Measurements from ENCODE around the gene NFIB.

Gene NFIB

DNA sequence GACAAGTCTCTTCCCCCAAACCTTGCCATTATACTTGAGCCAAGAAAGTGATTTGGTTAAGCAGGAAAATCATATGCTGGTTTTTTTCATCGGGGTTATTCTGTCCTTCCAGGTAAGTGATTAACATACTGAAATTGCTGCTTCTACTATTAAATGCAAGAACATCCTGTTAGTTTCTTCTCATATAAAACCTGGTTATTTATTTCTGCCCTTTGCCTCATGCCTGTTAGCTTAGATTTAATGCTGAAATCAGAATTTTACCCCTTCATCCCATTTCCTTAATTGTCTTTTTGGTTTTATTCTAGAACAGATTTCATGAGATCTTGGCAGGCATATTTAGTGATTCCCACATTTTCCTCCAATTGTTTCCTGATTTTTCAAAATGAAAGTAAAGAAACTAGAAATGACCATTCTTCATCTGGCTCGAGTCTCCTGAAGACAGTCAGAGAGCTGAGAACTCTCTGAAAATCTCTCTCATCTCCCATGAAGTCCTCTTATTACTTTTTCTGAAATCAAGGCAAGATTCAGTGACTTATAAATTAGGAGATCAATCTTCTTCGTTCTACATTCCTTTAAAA lies 132.9 kb downstream of the NFIB start:
- TF ChIP-seq Cebpa-rat (IDR thresholded peaks at IDR 0.05): no peak
- H3K9ac ChIP-seq: no peak overlapping the region
- no peaks in the 10 kb centered on the region for H4K20me1 ChIP-seq
- no peaks in the 10 kb centered on the region for H3K27me3 ChIP-seq
- H3K27ac ChIP-seq: no peak overlapping the region
- H3K4me2 ChIP-seq: no peak overlapping the region
- no peaks in the 10 kb centered on the region for H3K9me3 ChIP-seq
- H3K4me3 ChIP-seq: no peak overlapping the region
- 0 out of 2 replicates have a peak, but pooled peaks cover 10% of the 10 kb centered on the region for H3K4me1 ChIP-seq
- H3K36me3 ChIP-seq: no peaks in the 10 kb centered on the region

GRCh38 chr9:14180093-14180959 lies 133.6 kb downstream of the NFIB start:
- Histone ChIP-seq H3K36me3 (no peaks in the 10 kb centered on the region), H3K27ac (no peak overlapping the region), H3K27me3 (no peaks in the 10 kb centered on the region), H3K4me1 (0 out of 2 replicates have a peak, but pooled peaks cover 10% of the 10 kb centered on the region), H4K20me1 (no peaks in the 10 kb centered on the region), H3K4me2 (no peak overlapping the region), H3K9ac (no peak overlapping the region), H3K9me3 (no peaks in the 10 kb centered on the region), H3K4me3 (no peak overlapping the region)
- TF ChIP-seq Cebpa-rat (IDR thresholded peaks at IDR 0.05): no peak

DNA sequence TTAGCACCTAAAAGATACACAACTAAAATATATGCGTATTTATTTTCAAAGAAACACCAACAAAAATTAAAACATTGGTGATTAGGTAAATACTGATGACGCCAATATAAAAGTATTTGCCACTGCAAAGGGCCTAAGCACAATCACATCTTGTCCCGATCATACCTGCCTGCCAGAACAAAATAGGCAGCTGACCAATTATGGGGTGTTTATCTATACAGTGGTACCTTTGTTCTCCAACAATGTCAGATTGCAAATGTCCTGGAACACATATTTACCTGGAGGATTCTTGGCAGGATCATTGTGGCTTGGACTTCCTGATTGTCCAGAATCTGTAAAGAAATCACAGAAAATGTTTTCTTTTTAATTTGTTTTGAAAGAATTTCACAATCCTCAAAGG lies 134.5 kb downstream of the NFIB start:
- Histone ChIP-seq H3K9me3 (no peaks in the 10 kb centered on the region), H3K4me1 (0 out of 2 replicates have a peak, but pooled peaks cover 10% of the 10 kb centered on the region), H3K27ac (no peak overlapping the region), H3K36me3 (no peaks in the 10 kb centered on the region), H4K20me1 (no peaks in the 10 kb centered on the region), H3K4me2 (no peak overlapping the region), H3K27me3 (no peaks in the 10 kb centered on the region), H3K4me3 (no peak overlapping the region), H3K9ac (no peak overlapping the region)
- no peak for TF ChIP-seq Cebpa-rat (IDR thresholded peaks at IDR 0.05)

DNA sequence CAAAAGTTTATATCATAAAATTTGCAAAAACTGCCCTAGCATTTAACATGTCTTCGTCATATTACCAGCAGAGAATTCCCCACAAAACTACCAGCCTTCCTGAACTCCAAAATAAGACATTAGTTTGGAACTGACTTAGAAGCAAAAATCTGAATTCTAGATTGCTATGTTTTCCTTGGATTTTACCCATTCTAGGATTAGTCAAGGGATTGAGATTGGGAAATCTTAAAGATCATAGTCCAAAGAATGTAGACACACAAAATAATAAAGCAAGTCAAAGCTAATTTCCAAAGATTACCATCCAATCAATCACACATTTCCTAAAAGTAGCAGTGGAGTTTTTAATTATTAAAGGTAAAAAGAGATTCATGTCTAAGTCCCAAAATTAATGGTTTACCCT lies 138.2 kb downstream of the NFIB start:
- Histone ChIP-seq H3K27ac (no peak overlapping the region), H4K20me1 (no peaks in the 10 kb centered on the region), H3K9me3 (no peaks in the 10 kb centered on the region), H3K4me2 (no peak overlapping the region), H3K27me3 (no peaks in the 10 kb centered on the region), H3K36me3 (no peaks in the 10 kb centered on the region), H3K4me3 (no peak overlapping the region), H3K9ac (no peak overlapping the region), H3K4me1 (no peaks in the 10 kb centered on the region)
- TF ChIP-seq Cebpa-rat (IDR thresholded peaks at IDR 0.05): no peak

DNA sequence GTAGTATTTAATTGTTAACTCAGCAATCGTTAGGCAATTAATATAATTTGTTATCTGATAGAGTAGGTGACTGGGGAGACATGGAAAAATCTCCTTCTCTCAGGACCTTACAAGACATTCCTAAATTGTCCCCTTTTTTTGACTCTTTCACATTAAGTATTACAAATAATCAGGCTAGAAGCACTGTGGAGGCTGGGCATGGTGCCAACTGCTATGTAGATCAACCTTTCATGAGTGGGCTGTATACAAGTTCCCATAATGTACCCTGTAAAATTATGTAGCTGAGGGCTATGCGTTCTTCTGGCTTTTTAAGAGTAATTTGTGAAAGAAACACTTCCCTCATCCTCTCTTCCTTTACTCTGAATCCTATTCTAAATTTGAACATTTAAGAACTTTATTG lies 140.2 kb downstream of the NFIB start:
- no peak for TF ChIP-seq Cebpa-rat (IDR thresholded peaks at IDR 0.05)
- Histone ChIP-seq H3K4me1 (peaks cover 4% of the 10 kb centered on the region; the same call in 1 of the 2 replicates), H3K27me3 (no peaks in the 10 kb centered on the region), H3K9ac (no peak overlapping the region), H3K27ac (no peak overlapping the region), H3K9me3 (no peaks in the 10 kb centered on the region), H4K20me1 (no peaks in the 10 kb centered on the region), H3K4me2 (no peak overlapping the region), H3K36me3 (no peaks in the 10 kb centered on the region), H3K4me3 (no peak overlapping the region)

GRCh38 chr9:14170973-14171596 lies 142.9 kb downstream of the NFIB start:
- no peak overlapping the region for H3K9ac ChIP-seq
- peaks cover 4% of the 10 kb centered on the region; the same call in 1 of the 2 replicates for H3K4me1 ChIP-seq
- H3K9me3 ChIP-seq: no peaks in the 10 kb centered on the region
- H3K4me3 ChIP-seq: no peak overlapping the region
- no peak overlapping the region for H3K4me2 ChIP-seq
- no peaks in the 10 kb centered on the region for H3K36me3 ChIP-seq
- no peak overlapping the region for H3K27ac ChIP-seq
- no peak for TF ChIP-seq Cebpa-rat (IDR thresholded peaks at IDR 0.05)
- H4K20me1 ChIP-seq: no peaks in the 10 kb centered on the region
- H3K27me3 ChIP-seq: no peaks in the 10 kb centered on the region

DNA sequence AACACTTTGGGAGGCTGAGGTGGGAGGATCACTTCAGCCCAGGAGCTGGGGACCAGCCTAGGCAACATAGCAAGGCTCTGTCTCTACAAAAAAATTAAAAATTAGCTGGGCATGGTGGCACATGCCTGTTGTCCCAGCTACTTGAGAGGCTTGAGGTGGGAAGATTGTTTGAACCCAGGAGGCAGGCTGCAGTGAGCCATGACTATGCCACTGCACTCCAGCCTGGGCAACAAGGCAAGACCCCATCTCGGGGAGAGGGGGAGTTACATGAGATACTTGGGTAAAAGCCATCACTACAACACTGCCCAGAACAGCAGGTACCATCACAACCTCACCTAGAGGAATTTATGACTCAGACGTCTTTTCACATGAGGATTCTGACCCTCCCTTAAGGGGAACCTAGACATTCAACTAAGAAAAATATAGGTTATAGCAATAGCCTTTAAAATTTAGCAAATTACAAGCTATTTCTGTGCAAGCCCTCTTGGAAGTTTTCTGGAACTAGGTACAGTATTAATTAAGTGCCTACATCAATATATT lies 143.5 kb downstream of the NFIB start:
- H3K36me3 ChIP-seq: no peaks in the 10 kb centered on the region
- peaks cover 4% of the 10 kb centered on the region; the same call in 1 of the 2 replicates for H3K4me1 ChIP-seq
- H3K9me3 ChIP-seq: no peaks in the 10 kb centered on the region
- H3K4me2 ChIP-seq: no peak overlapping the region
- no peak for TF ChIP-seq Cebpa-rat (IDR thresholded peaks at IDR 0.05)
- no peak overlapping the region for H3K9ac ChIP-seq
- H4K20me1 ChIP-seq: no peaks in the 10 kb centered on the region
- H3K4me3 ChIP-seq: no peak overlapping the region
- H3K27me3 ChIP-seq: no peaks in the 10 kb centered on the region
- H3K27ac ChIP-seq: no peak overlapping the region

GRCh38 chr9:14168381-14168780 lies 145.6 kb downstream of the NFIB start:
- H3K36me3 ChIP-seq: no peaks in the 10 kb centered on the region
- TF ChIP-seq Cebpa-rat (IDR thresholded peaks at IDR 0.05): no peak
- H3K4me3 ChIP-seq: no peak overlapping the region
- no peaks in the 10 kb centered on the region for H3K27me3 ChIP-seq
- no peaks in the 10 kb centered on the region for H4K20me1 ChIP-seq
- peaks cover 4% of the 10 kb centered on the region; the same call in 1 of the 2 replicates for H3K4me1 ChIP-seq
- H3K9me3 ChIP-seq: no peaks in the 10 kb centered on the region
- no peak overlapping the region for H3K27ac ChIP-seq
- no peak overlapping the region for H3K4me2 ChIP-seq
- H3K9ac ChIP-seq: no peak overlapping the region

GRCh38 chr9:14165376-14166035 lies 148.4 kb downstream of the NFIB start:
- H3K4me3 ChIP-seq: no peak overlapping the region
- H3K36me3 ChIP-seq: no peaks in the 10 kb centered on the region
- no peaks in the 10 kb centered on the region for H3K9me3 ChIP-seq
- peaks cover 4% of the 10 kb centered on the region; the same call in 1 of the 2 replicates for H3K4me1 ChIP-seq
- no peaks in the 10 kb centered on the region for H3K27me3 ChIP-seq
- H3K4me2 ChIP-seq: no peak overlapping the region
- no peak overlapping the region for H3K9ac ChIP-seq
- no peak overlapping the region for H3K27ac ChIP-seq
- H4K20me1 ChIP-seq: no peaks in the 10 kb centered on the region
- no peak for TF ChIP-seq Cebpa-rat (IDR thresholded peaks at IDR 0.05)

Data from BLaER1 (cell line).